K562 (cell line): ENCODE data around the gene KCNT1. TPM values are rescaled to one million over a fixed set of nuclear protein-coding genes. Genes with fewer than 3 reads are reported as not detected.

Experiments
- ATAC-seq: fragments of 200-7000 bp; cut with Tn5 transposase; 3 replicates; pipeline ENCODE4 v1.9.1; 2020; ENCODE audit warnings: moderate library complexity
- BruUV-seq: library from RNA; stranded (reverse); fragments of 400-500 nt; replicated peaks from 2 replicates; lab custom pipeline; 2021; lab: Mats Ljungman, UMichigan
- CTCF ChIA-PET: fragments of 300-600 bp; formaldehyde crosslinking; extraction: SDS; loops from one replicate; lab custom pipeline; 2021; ENCODE audit warnings: low intra/inter-chr PET ratio; lab: Yijun Ruan, JAX
- POLR2A ChIA-PET: fragments of 300-600, 350-650 bp; sonication (Branson Sonifier 250); formaldehyde crosslinking; extraction: SDS; loops from one replicate; lab custom pipeline; 2021; ENCODE audit warnings: antibody characterized with exemption, inconsistent platforms; lab: Yijun Ruan, JAX
- DNase-seq, 4 experiments: peaks; one replicate each; pipeline versions ENCODE4 v3.0.0 to v3.0.0-alpha.2; 2011 to 2018; ENCODE audit warnings: low spot score in 3 of 4, mixed read lengths in 3 of 4; ENCODE audit errors: extremely low read depth in 1 of 4
- FAIRE-seq: peaks from 2 replicates; lab custom pipeline; 2011; peaks lifted over from hg19 to GRCh38; lab: Jason Lieb, UNC
- H2AFZ ChIP-seq: 2 replicates; pipeline ENCODE4 v1.6.0; 2011; ENCODE audit warnings: low read depth, low read length, control low read depth, inconsistent platforms
- H3K27ac ChIP-seq: fragments of 200-600 bp; 3 replicates; pipeline ENCODE4 v1.8.0; 2011; ENCODE audit warnings: low read depth, mild to moderate bottlenecking, control low read depth, inconsistent platforms, low read length, moderate library complexity, mixed read lengths; ENCODE audit errors: extremely low read depth
- H3K27me3 ChIP-seq, 2 experiments: fragments of 300-600 bp in 1 of 2; 2 replicates in 1 of 2; 3 replicates in 1 of 2; pipeline versions ENCODE4 v1.6.0 to v1.8.0; 2011; ENCODE audit warnings: inconsistent platforms in 2 of 2, low read length in 2 of 2, mild to moderate bottlenecking in 1 of 2, mixed read lengths in 1 of 2, moderate library complexity in 1 of 2; ENCODE audit not compliant: control insufficient read depth in 2 of 2, insufficient read depth in 2 of 2
- H3K36me3 ChIP-seq: fragments of 300-600 bp; 3 replicates; pipeline ENCODE4 v1.8.0; 2011; ENCODE audit warnings: mild to moderate bottlenecking, low read length, inconsistent platforms; ENCODE audit not compliant: control insufficient read depth, insufficient read depth
- H3K4me1 ChIP-seq, 2 experiments: fragments of 200-600 bp in 1 of 2; replicated peaks in 1 of 2; 2 replicates in 1 of 2; 3 replicates in 1 of 2; pipeline versions ENCODE4 v1.5.1 to v1.8.0; 2011; ENCODE audit warnings: inconsistent platforms in 2 of 2, low read length in 2 of 2, mild to moderate bottlenecking in 1 of 2, mixed read lengths in 1 of 2, moderate library complexity in 1 of 2; ENCODE audit not compliant: control insufficient read depth in 2 of 2, insufficient read depth in 2 of 2
- H3K4me2 ChIP-seq: 2 replicates; pipeline ENCODE4 v1.6.1; 2011; ENCODE audit warnings: low read length, control low read depth, inconsistent platforms, mixed read lengths; ENCODE audit not compliant: insufficient read depth
- H3K4me3 ChIP-seq: fragments of 200-600 bp; sonication (generic), shearing (Covaris generic); 2 replicates; pipeline ENCODE4 v1.5.1; 2016; ENCODE audit warnings: control low read depth, inconsistent platforms
- H3K79me2 ChIP-seq: fragments of 200-600 bp; 3 replicates; pipeline ENCODE4 v1.8.0; 2011; ENCODE audit warnings: low read length, inconsistent platforms; ENCODE audit not compliant: control insufficient read depth, insufficient read depth
- H3K9ac ChIP-seq, 2 experiments: 2 replicates each; pipeline versions ENCODE4 v1.6.0 to v1.6.1; 2011; ENCODE audit warnings: low read depth in 2 of 2, low read length in 2 of 2, control low read depth in 1 of 2, inconsistent platforms in 1 of 2, mild to moderate bottlenecking in 1 of 2, mixed read lengths in 1 of 2; ENCODE audit not compliant: insufficient read depth in 1 of 2
- H3K9me1 ChIP-seq: one replicate; pipeline ENCODE4 v1.6.0; 2011; ENCODE audit warnings: inconsistent platforms, mild to moderate bottlenecking, low read length, moderate library complexity; ENCODE audit not compliant: control insufficient read depth, insufficient read depth
- H3K9me3 ChIP-seq: replicated peaks from 2 replicates; pipeline ENCODE4 v1.5.1; 2011; ENCODE audit warnings: low read depth, low read length, inconsistent platforms; ENCODE audit not compliant: control insufficient read depth, insufficient read depth
- H4K20me1 ChIP-seq: replicated peaks from 2 replicates; pipeline ENCODE4 v1.6.1; 2011; ENCODE audit warnings: low read length, inconsistent platforms, mixed read lengths; ENCODE audit not compliant: control insufficient read depth, insufficient read depth
- DPF2 ChIP-seq: fragments of 450-650 bp; IDR thresholded peaks from 2 replicates; pipeline ENCODE4 v1.6.1; 2016
- GATAD2A ChIP-seq: fragments of 450-650 bp; IDR thresholded peaks from 2 replicates; pipeline ENCODE4 v1.6.1; 2017
- HMG20A ChIP-seq: fragments of 450-650 bp; formaldehyde crosslinking; conservative IDR thresholded peaks from 2 replicates; pipeline ENCODE4 v1.4.0; 2020; ENCODE audit warnings: mild to moderate bottlenecking, mixed read lengths
- L3MBTL2 ChIP-seq: fragments of 450-650 bp; IDR thresholded peaks from 2 replicates; pipeline ENCODE4 v1.6.1; 2016; ENCODE audit warnings: mild to moderate bottlenecking, moderate library complexity
- MAZ ChIP-seq, 2 experiments: fragments of 450-650 bp in 1 of 2; sonication (generic) in 1 of 2; formaldehyde crosslinking; IDR thresholded peaks in 1 of 2; conservative IDR thresholded peaks in 1 of 2; 2 replicates each; pipeline versions ENCODE4 v1.4.0 to v1.5.0; 2020; ENCODE audit warnings: mild to moderate bottlenecking in 1 of 2, missing genetic modification reagents in 1 of 2
- NFXL1 ChIP-seq: fragments of 450-650 bp; formaldehyde crosslinking; IDR thresholded peaks from 2 replicates; pipeline ENCODE4 v1.4.0; 2021; ENCODE audit warnings: mild to moderate bottlenecking
- SETDB1 ChIP-seq: IDR thresholded peaks from one replicate; pipeline ENCODE4 v1.6.1; 2012; ENCODE audit warnings: low read length, control low read depth, inconsistent platforms
- TAF9B ChIP-seq: fragments of 450-650 bp; IDR thresholded peaks from 2 replicates; pipeline ENCODE4 v1.6.1; 2018; ENCODE audit warnings: mild to moderate bottlenecking; ENCODE audit not compliant: partially characterized antibody
- WGBS: fragments of 100-300 bp; shearing (Covaris generic); methylation state at CpG from one replicate; pipeline ENCODE4 v1.1.6; 2016; ENCODE audit warnings: low coverage, mixed read lengths; ENCODE audit not compliant: insufficient coverage; ENCODE audit errors: missing lambda C conversion rate; 5-methylcytosine and 5-hydroxymethylcytosine counted together
- in situ Hi-C: fragments of 300-500 bp; cut with MboI; formaldehyde crosslinking; loops from 4 replicates; pipeline ENCODE4 v1.15.0; 2018; ENCODE audit warnings: inconsistent platforms, mixed read lengths
- intact Hi-C: fragments of 100-400 bp; cut with micrococcal nuclease; formaldehyde crosslinking; loops from 2 replicates; pipeline ENCODE4 v1.14.2; 2022
- polyA plus RNA-seq, 8 experiments: library from polyadenylated mRNA; depleted of rRNA in 4 of 8; stranded (reverse) in 5 of 8; unstranded in 3 of 8; fragments of >200 nt; fragmentation: Nextera tagmentation in 2 of 8; fragmentation: Illumina TruSeq in 1 of 8; extraction: Ambion mirVana in 2 of 8; extraction: Trizol in 1 of 8; gene quantifications; 2 replicates each; pipeline versions ENCODE4 v1.2.1 to v1.2.3, GENCODE V29; 2011 to 2014; ENCODE audit warnings: inconsistent platforms in 1 of 8, missing spikeins in 1 of 8
- total RNA-seq, 7 experiments: library from RNA; depleted of rRNA in 6 of 7; stranded (reverse); fragments of >200 nt in 6 of 7; fragmentation: Illumina TruSeq in 2 of 7; extraction: Trizol in 2 of 7; gene quantifications; 2 replicates each; pipeline versions ENCODE4 v1.2.1 to v1.2.3, GENCODE V29; 2011 to 2021; ENCODE audit warnings: low replicate concordance in 1 of 7
- TF ChIP-seq, protein P1 (sequence below): fragments of 250-450 bp; sonication (Bioruptor Pico); IDR thresholded peaks from 2 replicates; pipeline ENCODE4 v1.4.0; 2020

Gene KCNT1
- total and polyA plus RNA-seq, 9 of the 15 experiments (the other 6 are each of a cell fraction or from before 2014, with no cell fraction given): 0.05 TPM; not detected in 8

- intact Hi-C loops: no loop called here
- Histone ChIP-seq H3K36me3 (no peaks in the 10 kb centered on the region), H3K79me2 (no peaks in the 10 kb centered on the region), H3K27me3 (peaks cover 28 to 51% of the 10 kb centered on the region in 2 experiments; a peak in 4 of 5 replicates), H4K20me1 (peaks cover 7% of the 10 kb centered on the region; the same call in 1 of the 2 replicates), H3K4me1 (peaks cover 0 to 54% of the 10 kb centered on the region in 2 experiments; a peak in 2 of 5 replicates), H3K27ac (no peak overlapping the region), H2AFZ (no peak overlapping the region), H3K4me3 (no peak overlapping the region), H3K9ac (no peak overlapping the region), H3K9me1 (no peaks in the 10 kb centered on the region), H3K9me3 (no peaks in the 10 kb centered on the region), H3K4me2 (no peak overlapping the region)
- TF ChIP-seq, protein P1, sequence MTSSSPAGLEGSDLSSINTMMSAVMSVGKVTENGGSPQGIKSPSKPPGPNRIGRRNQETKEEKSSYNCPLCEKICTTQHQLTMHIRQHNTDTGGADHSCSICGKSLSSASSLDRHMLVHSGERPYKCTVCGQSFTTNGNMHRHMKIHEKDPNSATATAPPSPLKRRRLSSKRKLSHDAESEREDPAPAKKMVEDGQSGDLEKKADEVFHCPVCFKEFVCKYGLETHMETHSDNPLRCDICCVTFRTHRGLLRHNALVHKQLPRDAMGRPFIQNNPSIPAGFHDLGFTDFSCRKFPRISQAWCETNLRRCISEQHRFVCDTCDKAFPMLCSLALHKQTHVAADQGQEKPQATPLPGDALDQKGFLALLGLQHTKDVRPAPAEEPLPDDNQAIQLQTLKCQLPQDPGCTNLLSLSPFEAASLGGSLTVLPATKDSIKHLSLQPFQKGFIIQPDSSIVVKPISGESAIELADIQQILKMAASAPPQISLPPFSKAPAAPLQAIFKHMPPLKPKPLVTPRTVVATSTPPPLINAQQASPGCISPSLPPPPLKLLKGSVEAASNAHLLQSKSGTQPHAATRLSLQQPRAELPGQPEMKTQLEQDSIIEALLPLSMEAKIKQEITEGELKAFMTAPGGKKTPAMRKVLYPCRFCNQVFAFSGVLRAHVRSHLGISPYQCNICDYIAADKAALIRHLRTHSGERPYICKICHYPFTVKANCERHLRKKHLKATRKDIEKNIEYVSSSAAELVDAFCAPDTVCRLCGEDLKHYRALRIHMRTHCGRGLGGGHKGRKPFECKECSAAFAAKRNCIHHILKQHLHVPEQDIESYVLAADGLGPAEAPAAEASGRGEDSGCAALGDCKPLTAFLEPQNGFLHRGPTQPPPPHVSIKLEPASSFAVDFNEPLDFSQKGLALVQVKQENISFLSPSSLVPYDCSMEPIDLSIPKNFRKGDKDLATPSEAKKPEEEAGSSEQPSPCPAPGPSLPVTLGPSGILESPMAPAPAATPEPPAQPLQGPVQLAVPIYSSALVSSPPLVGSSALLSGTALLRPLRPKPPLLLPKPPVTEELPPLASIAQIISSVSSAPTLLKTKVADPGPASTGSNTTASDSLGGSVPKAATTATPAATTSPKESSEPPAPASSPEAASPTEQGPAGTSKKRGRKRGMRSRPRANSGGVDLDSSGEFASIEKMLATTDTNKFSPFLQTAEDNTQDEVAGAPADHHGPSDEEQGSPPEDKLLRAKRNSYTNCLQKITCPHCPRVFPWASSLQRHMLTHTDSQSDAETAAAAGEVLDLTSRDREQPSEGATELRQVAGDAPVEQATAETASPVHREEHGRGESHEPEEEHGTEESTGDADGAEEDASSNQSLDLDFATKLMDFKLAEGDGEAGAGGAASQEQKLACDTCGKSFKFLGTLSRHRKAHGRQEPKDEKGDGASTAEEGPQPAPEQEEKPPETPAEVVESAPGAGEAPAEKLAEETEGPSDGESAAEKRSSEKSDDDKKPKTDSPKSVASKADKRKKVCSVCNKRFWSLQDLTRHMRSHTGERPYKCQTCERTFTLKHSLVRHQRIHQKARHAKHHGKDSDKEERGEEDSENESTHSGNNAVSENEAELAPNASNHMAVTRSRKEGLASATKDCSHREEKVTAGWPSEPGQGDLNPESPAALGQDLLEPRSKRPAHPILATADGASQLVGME (CRISPR knock-in tag): no peak
- TF ChIP-seq TAF9B: no peak
- no peak for TF ChIP-seq NFXL1 (CRISPR knock-in tag)
- no peak for TF ChIP-seq GATAD2A
- TF ChIP-seq DPF2: no peak
- no peak for TF ChIP-seq MAZ (CRISPR knock-in tag; conservative IDR thresholded peaks at IDR 0.05 in 1 of 2, IDR thresholded peaks at IDR 0.05 in 1 of 2)
- TF ChIP-seq L3MBTL2: no peak
- no peak for TF ChIP-seq SETDB1
- no peak for TF ChIP-seq HMG20A
- no TSS peak for BruUV-seq
- CTCF ChIA-PET: no interaction called here
- no peak for DNase-seq
- 4% methylated on average over 15 of the region's 15 CpGs for WGBS
- in situ Hi-C loops: no loop called here
- ATAC-seq: no peak
- POLR2A ChIA-PET: interaction anchor here (0.7 kb wide), 1 partner anchor 682 kb away, joined by 3 read pairs; no protein-coding TSS in a partner anchor
- FAIRE-seq: no peak
Measured at GRCh38 chr9:135697226-135697625, 4.8 kb upstream of the KCNT1 start.
